ENCODE data around the gene PLPP6.

DNA sequence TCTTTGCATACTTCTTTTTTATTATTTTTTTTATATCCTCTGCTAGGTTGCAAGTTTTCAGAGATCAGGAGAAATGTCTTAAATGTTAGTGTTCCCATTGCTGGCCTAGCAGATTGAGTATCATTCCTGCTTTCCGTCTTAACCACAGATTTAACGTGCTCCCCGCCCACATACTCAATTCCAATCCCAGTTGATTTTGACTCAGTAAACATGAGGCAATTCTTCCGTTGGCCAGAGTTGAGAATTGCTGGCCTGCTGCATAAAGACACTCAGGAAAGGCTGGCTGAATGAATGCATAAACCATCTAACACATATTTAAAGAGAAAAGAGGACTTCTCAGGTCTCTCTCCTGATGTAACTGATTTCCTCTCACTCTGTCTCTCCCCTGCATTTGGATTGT is 46.8 kb upstream of the PLPP6 start:
- TF ChIP-seq, protein P1, sequence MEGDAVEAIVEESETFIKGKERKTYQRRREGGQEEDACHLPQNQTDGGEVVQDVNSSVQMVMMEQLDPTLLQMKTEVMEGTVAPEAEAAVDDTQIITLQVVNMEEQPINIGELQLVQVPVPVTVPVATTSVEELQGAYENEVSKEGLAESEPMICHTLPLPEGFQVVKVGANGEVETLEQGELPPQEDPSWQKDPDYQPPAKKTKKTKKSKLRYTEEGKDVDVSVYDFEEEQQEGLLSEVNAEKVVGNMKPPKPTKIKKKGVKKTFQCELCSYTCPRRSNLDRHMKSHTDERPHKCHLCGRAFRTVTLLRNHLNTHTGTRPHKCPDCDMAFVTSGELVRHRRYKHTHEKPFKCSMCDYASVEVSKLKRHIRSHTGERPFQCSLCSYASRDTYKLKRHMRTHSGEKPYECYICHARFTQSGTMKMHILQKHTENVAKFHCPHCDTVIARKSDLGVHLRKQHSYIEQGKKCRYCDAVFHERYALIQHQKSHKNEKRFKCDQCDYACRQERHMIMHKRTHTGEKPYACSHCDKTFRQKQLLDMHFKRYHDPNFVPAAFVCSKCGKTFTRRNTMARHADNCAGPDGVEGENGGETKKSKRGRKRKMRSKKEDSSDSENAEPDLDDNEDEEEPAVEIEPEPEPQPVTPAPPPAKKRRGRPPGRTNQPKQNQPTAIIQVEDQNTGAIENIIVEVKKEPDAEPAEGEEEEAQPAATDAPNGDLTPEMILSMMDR (IDR thresholded peaks at IDR 0.05), result no peak
- no peak for TF ChIP-seq POLR2A (IDR thresholded peaks at IDR 0.05)
